HepG2 (cell line): ENCODE data around the gene GPS1. TPM values are rescaled to one million over a fixed set of nuclear protein-coding genes. Genes with fewer than 3 reads are reported as not detected.

Source experiments
- AKNA ChIP-seq: sonication (generic); formaldehyde crosslinking; IDR thresholded peaks from 2 replicates; pipeline ENCODE4 v1.4.0; 2020; ENCODE audit warnings: missing genetic modification reagents, borderline replicate concordance
- E2F5 ChIP-seq: sonication (generic); formaldehyde crosslinking; conservative IDR thresholded peaks from 2 replicates; pipeline ENCODE4 v1.4.0; 2020; ENCODE audit warnings: missing genetic modification reagents
- EED ChIP-seq: sonication (generic); formaldehyde crosslinking; IDR thresholded peaks from 2 replicates; pipeline ENCODE4 v1.5.0; 2020; ENCODE audit warnings: mild to moderate bottlenecking, missing genetic modification reagents
- FOXO1 ChIP-seq: sonication (generic); formaldehyde crosslinking; IDR thresholded peaks from 2 replicates; pipeline ENCODE4 v1.4.0; 2020; ENCODE audit warnings: missing genetic modification reagents
- HBP1 ChIP-seq: IDR thresholded peaks from 2 replicates; pipeline ENCODE4 v1.6.1; 2016; ENCODE audit warnings: low read depth, control low read depth
- KAT8 ChIP-seq: IDR thresholded peaks from 2 replicates; pipeline ENCODE4 v1.6.1; 2016; ENCODE audit warnings: missing genetic modification reagents, missing compliant biosample characterization
- RNF2 ChIP-seq: fragments of 450-650 bp; conservative IDR thresholded peaks from 2 replicates; pipeline ENCODE4 v1.6.1; 2016; ENCODE audit warnings: low read depth
- SATB2 ChIP-seq: sonication (generic); formaldehyde crosslinking; IDR thresholded peaks from 2 replicates; pipeline ENCODE4 v1.5.0; 2020; ENCODE audit warnings: missing genetic modification reagents
- SNRNP70 ChIP-seq: fragments of 200-400 bp; formaldehyde crosslinking; IDR thresholded peaks from 2 replicates; pipeline ENCODE4 v1.6.1; 2017; ENCODE audit warnings: mild to moderate bottlenecking, low read depth, low read length, moderate library complexity
- SRF ChIP-seq: IDR thresholded peaks from 2 replicates; pipeline ENCODE4 v1.6.1; 2011; ENCODE audit warnings: mild to moderate bottlenecking, low read depth, low read length, moderate library complexity
- SRY ChIP-seq: sonication (generic); formaldehyde crosslinking; IDR thresholded peaks from 2 replicates; pipeline ENCODE4 v1.8.0; 2022; ENCODE audit warnings: mild to moderate bottlenecking, missing genetic modification reagents
- TSC22D2 ChIP-seq: sonication (generic); formaldehyde crosslinking; IDR thresholded peaks from 2 replicates; pipeline ENCODE4 v1.5.1; 2020; ENCODE audit warnings: missing genetic modification reagents, mild to moderate bottlenecking, borderline replicate concordance
- ZBTB33 ChIP-seq: sonication (generic); formaldehyde crosslinking; IDR thresholded peaks from 2 replicates; pipeline ENCODE4 v1.4.0; 2020; ENCODE audit warnings: missing genetic modification reagents
- ZBTB39 ChIP-seq: sonication (generic); formaldehyde crosslinking; IDR thresholded peaks from 2 replicates; pipeline ENCODE4 v1.5.0; 2020; ENCODE audit warnings: missing genetic modification reagents
- ZNF143 ChIP-seq: sonication (generic); formaldehyde crosslinking; IDR thresholded peaks from 2 replicates; pipeline ENCODE4 v1.4.0; 2020; ENCODE audit warnings: missing genetic modification reagents
- ZNF431 ChIP-seq: sonication (generic); formaldehyde crosslinking; IDR thresholded peaks from 2 replicates; pipeline ENCODE4 v1.9.0; 2022; ENCODE audit warnings: missing genetic modification reagents, low read depth, mild to moderate bottlenecking, borderline replicate concordance
- ZNF605 ChIP-seq: sonication (generic); formaldehyde crosslinking; IDR thresholded peaks from 2 replicates; pipeline ENCODE4 v1.8.0; 2022; ENCODE audit warnings: mild to moderate bottlenecking, missing genetic modification reagents
- ZNF790 ChIP-seq: sonication (generic); formaldehyde crosslinking; IDR thresholded peaks from 2 replicates; pipeline ENCODE4 v1.8.0; 2022; ENCODE audit warnings: missing genetic modification reagents, mild to moderate bottlenecking, borderline replicate concordance
- polyA plus RNA-seq, 8 experiments: library from polyadenylated mRNA; depleted of rRNA in 3 of 8; stranded (reverse) in 7 of 8; unstranded in 1 of 8; fragments of >200 nt; fragmentation: Illumina TruSeq in 4 of 8; extraction: Trizol in 4 of 8; gene quantifications; 2 replicates each; pipeline versions ENCODE4 v1.2.1 to v1.2.3, GENCODE V29; 2011 to 2016; ENCODE audit warnings: low read depth in 4 of 8, missing spikeins in 1 of 8, mixed read lengths in 1 of 8; ENCODE audit not compliant: insufficient read depth in 1 of 8
- total RNA-seq, 5 experiments: library from RNA; depleted of rRNA; stranded (reverse); fragments of >200 nt; fragmentation: Illumina TruSeq; extraction: Trizol; gene quantifications; 2 replicates each; pipeline ENCODE4 v1.2.3, GENCODE V29; 2016; ENCODE audit warnings: low read depth in 1 of 5

The GPS1 gene
- total and polyA plus RNA-seq, 2 of the 13 experiments (the other 11 are each of a cell fraction or from before 2014, with no cell fraction given) = 124 to 128 TPM

GRCh38 chr17:82039695-82040299, 11.9 kb upstream of the GPS1 start (continued):
- no peak for TF ChIP-seq ZBTB33 (CRISPR knock-in tag)
- TF ChIP-seq SATB2 = no peak
- no peak for TF ChIP-seq RNF2
- no peak for TF ChIP-seq AKNA (CRISPR knock-in tag)
- 0 out of 2 replicates have a peak, but pooled peaks have one; percentile 44 for TF ChIP-seq ZBTB39 (CRISPR knock-in tag)
- peak; percentile 42; the same call in 1 of the 2 replicates for TF ChIP-seq ZNF605 (CRISPR knock-in tag)
- no peak for TF ChIP-seq SRY (CRISPR knock-in tag)
- peak; percentile 45 for TF ChIP-seq KAT8 (CRISPR knock-in tag)
- TF ChIP-seq ZNF790 (CRISPR knock-in tag) = no peak
- no peak for TF ChIP-seq E2F5 (CRISPR knock-in tag)
- TF ChIP-seq ZNF143 (CRISPR knock-in tag) = no peak
- TF ChIP-seq SRF = no peak
- TF ChIP-seq FOXO1 (CRISPR knock-in tag) = 0 out of 2 replicates have a peak, but pooled peaks have one; percentile 20
- no peak for TF ChIP-seq HBP1 (CRISPR knock-in tag)
- no peak for TF ChIP-seq EED (CRISPR knock-in tag)
- TF ChIP-seq TSC22D2 (CRISPR knock-in tag) = no peak
- TF ChIP-seq ZNF431 = no peak
- TF ChIP-seq SNRNP70 = no peak
